ENCODE measurements around the gene SCARB1.

The SCARB1 gene

DNA sequence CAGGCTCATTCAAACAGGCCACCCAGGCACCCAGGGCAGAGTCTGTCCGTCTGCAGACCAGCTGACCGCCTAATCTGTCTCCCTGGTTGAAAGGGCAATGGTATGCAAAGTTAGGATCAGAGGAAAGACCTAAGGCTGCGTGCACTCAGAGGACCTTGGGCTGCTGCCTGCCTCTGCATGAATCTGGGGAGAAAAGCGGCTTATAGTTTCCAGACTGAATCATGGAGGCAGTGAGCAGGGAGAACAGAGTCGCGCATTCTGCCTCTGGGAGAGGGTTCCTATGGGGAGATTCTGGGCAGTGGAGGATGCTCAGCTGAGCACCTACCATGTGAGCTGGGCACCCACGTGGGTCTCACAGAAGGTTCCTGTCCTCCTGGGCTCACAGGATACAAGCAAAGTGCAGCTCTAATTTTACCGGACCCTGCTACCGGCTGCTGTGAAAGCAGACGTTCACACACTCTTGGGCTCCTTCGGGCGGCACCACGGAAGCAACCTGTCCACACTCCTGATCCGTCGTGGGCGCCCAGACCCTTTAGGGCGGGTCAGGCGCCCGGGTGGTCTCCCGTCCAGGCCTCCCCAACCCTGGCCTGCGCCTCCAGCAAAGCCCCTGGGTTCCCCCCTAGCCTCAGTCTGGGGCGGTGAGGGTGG lies 772 bp downstream of the SCARB1 start:
- DNase-seq (ENCODE audit: low read depth in 2 of 2, low spot score in 1 of 2), result no peak

DNA sequence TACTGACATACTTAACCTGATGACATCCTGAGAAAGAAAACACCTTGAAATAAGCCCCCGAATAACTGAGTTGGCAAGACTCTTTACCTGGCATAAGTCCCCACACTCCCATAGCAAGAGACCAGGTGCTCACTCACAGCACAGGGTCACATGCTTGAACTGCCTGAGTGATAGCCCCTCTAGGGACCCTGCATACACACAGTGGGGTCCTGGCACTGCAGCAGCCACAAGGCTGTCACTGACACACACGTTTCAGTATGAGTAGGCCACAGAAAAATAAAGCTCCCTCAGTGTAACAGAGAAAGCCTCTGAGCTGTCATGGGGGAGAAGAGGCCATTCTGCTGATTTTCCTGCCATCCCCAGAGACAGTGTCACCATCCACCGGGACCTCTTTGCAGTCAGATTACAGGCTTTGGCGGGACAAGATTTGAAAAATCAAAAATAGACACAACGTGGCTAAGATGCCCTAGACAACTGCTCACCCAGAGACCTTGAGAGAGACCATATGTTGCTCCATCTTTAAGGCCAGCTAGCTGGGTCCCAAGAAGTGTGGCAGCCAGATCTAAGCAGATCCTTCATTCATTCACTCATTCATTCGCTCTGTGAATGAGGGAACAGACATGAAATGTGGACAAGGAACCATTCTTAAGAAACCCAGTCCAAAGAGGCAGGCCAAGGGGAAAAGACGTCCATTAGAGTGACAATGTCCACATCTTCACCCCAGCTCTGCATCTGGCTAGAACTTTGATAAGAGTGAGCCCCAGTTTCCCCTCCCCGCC lies 1.6 kb downstream of the SCARB1 start:
- DNase-seq (ENCODE audit: low read depth in 2 of 2, low spot score in 1 of 2), result no peak

- no peak for DNase-seq (ENCODE audit: low read depth in 2 of 2, low spot score in 1 of 2)
Measured at GRCh38 chr12:124861492-124861891, 2.2 kb downstream of the SCARB1 start.

DNA sequence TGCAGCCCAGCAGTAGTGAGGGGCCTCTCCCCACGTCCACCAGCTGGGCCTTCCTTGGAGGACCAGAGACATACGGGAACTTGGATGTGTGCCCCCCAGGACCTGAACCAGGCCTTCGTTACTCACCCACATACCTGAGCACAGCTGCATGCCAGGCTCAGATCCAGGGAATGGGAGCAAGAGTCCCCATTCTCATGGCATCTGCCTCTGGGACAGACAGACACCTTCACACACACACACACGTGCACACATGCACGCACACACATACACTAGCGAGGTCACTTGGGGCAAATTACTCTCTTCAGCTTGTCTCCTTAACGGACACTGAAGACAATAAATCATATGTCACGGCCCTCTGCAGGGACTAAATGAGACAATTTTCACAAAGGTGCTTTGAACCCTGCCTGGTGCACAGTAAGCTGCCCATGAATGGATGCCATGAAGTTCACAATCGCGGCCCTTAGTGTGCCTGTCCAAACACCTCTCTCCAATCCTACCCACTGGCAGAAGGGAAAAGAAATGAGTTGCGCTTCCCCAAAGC lies 5.7 kb downstream of the SCARB1 start:
- no peak for DNase-seq (ENCODE audit: low read depth in 2 of 2, low spot score in 1 of 2)

DNA sequence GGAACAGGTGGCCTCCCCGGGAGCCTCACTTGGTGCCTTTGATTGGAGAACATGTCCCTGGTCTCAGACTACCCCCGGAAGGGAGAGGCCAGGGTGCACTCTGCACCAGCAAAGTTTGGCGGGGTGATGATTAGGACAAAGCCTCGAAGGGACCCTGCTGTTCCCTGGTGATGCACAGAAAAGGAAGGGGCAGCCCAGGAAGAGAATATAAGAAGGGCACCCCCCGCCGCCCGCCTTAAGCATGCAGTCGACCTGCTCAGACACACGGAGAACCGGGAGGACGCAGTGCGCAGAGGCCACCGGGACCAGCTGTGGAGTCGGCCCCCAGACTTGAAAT lies 6.9 kb downstream of the SCARB1 start:
- no peak for DNase-seq (ENCODE audit: low read depth in 2 of 2, low spot score in 1 of 2)

GRCh38 chr12:124856132-124856841 lies 7.4 kb downstream of the SCARB1 start:
- DNase-seq (ENCODE audit: low read depth in 2 of 2, low spot score in 1 of 2), result no peak

GRCh38 chr12:124855275-124855957 lies 8.2 kb downstream of the SCARB1 start:
- DNase-seq (ENCODE audit: low read depth in 2 of 2, low spot score in 1 of 2), result no peak

DNA sequence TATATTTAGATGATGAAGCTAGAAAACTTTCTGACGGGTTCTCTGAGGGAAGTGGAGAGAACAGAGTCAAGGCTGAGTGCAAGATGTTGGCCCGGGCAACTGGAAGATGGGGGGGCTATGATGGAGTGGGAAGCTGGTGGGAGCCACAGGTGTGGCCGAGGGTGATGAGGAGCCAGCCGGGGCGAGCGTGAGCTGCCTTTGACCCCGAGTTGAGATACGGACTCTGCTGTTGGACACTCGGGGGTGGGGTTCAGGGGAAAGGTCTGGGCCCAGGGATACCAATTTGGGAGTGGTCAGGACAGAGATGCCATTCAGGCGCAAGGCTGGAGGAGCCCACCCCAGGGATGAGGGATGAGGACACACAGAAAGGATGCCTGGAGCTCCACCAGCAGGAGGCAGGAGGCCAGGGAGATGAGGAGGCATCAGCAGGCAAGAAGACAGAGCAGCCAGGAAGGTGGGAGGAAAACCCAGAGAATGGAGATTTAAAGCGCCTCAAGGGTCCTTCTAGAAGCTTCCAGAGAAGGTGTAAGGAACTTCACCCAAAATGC lies 9.0 kb downstream of the SCARB1 start:
- no peak for DNase-seq (ENCODE audit: low read depth in 2 of 2, low spot score in 1 of 2)

- no peak for DNase-seq (ENCODE audit: low read depth in 2 of 2, low spot score in 1 of 2)
Measured at GRCh38 chr12:124853781-124854636, 9.7 kb downstream of the SCARB1 start.

DNA sequence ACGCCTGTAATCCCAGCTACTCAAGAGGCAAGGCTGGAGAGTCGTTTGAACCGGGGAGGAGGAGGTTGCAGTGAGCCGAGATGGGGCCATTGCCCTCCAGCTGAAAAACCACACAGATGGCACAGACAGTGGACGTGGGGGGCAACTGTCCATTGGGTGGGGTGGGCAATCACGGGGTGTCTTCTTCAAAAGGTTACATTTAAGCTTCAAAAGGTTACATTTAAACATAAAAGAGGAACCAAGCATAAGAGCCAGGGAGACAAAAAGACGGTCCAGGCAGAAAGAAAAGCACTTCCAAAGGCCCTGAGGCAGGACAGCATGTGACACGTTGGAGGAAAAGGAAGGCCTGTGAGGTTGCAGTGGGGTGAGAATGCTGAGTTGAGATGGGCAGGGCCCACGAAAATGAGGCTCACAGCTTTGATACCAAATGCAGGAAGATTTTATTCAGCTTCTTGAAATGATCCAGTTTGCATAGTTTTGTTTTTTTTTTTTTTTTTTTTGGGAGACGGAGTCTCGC lies 10.7 kb downstream of the SCARB1 start:
- no peak for DNase-seq (ENCODE audit: low read depth in 2 of 2, low spot score in 1 of 2)

DNA sequence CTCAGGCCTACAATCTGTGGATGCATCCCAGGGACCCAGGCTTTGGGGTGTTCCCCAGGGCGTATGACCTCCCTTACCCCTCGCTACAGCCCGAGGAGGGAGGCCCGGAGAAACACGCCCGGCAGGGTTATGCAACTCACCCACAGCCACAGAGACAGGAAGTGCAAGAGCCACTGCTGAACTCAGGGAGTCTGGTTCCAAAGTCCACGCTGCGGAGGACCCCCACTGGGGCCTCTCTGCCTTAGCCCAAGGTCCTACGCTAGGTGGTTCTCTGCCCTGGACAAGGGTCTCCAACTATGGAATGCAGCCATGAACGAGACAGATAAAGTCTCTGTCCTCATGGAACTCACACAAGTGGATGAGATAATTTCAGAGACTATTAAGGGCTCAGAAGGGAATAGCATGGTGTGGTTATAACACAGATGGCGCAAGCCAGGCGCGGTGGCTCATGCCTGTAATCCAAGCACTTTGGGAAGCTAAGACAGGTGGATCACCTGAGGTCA lies 11.3 kb downstream of the SCARB1 start:
- no peak for DNase-seq (ENCODE audit: low read depth in 2 of 2, low spot score in 1 of 2)

DNA sequence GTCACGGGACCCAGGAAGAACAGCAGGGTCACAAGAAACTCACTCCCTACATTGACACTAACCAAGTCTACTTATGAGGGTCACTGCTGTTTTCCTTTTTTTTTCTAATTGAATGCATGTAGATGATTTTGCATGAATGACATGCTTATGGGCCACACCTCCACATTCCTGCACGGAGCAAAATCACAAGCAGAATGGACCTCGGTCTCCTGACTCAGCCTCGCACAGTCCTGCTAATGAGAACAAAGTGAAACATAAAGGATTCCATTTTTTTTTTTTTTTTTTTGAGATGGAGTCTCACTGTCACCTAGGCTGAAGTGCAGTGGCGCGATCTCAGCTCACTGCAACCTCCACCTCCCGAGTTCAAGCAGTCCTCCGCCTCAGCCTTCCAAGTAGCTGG lies 12.3 kb downstream of the SCARB1 start:
- no peak for DNase-seq (ENCODE audit: low read depth in 2 of 2, low spot score in 1 of 2)

- no peak for DNase-seq (ENCODE audit: low read depth in 2 of 2, low spot score in 1 of 2)
Measured at GRCh38 chr12:124849382-124849781, 14.3 kb downstream of the SCARB1 start.

- no peak for DNase-seq (ENCODE audit: low read depth in 2 of 2, low spot score in 1 of 2)
Measured at GRCh38 chr12:124848621-124849380, 14.9 kb downstream of the SCARB1 start.

GRCh38 chr12:124847113-124848074 lies 16.3 kb downstream of the SCARB1 start:
- DNase-seq (ENCODE audit: low read depth in 2 of 2, low spot score in 1 of 2), result no peak

DNA sequence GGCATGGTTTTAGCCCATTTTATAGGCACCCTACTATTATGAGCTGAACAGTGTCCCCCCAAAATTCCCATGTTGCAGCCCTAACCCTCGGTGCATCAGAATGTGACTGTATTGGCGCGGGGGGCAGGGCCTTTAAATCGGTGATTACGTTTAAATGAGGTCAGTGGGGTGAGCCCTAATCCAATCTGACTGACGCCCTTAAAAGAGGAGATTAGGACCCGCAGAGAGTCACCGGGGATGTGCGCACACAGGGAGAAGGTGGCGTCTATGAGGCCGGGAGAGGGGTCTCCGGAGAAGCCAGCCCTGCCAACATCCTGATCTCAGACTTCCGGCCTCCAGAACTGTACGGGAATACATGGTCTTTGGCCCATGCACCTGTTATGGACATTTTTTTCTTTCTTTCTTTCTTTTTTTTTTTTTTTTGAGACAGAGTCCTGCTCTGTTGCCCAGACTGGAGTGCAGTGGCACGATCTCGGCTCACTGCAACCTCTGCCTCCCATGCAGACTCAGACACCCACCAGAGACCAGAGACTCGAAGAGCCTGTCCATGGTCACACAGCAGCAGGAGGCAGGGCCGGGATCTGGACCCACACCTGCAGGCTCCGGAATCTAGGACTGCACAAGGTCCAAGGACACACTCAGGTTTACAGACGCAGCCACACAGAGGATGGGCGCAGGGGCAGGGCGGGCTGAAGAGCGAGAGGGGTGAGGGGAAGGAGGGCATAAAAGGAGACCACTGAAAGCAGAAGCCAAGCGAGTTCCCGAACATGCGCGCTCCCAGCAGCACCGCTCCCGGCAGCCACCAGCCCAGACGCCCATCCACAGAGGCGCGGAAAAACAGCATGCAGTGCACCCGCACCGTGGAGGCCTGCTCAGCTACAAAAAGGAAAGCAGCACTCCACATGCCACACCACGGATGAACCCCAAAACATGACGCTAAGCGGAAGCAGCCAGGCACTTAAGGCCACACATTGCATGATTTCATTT lies 19.0 kb downstream of the SCARB1 start:
- no peak for DNase-seq (ENCODE audit: low read depth in 2 of 2, low spot score in 1 of 2)
